Uterus (tissue), 2 donors: ENCODE measurements around the gene TMEM151A.

ENCODE experiments used
- POLR2A ChIP-seq, 2 donors: fragments of 450-650 bp; IDR thresholded peaks; one replicate each; pipeline ENCODE4 v1.6.1; 2016; ENCODE audit warnings: antibody characterized with exemption in 2 of 2, mild to moderate bottlenecking in 1 of 2, moderate library complexity in 1 of 2
- TF ChIP-seq, protein P1 (sequence below), 4 experiments: fragments of 200-600 bp in 2 of 4; fragments of 450-650 bp in 2 of 4; sonication (generic) in 2 of 4; IDR thresholded peaks; one replicate each; pipeline ENCODE4 v1.5.1; 2016 to 2019; ENCODE audit warnings: antibody characterized with exemption in 4 of 4, mild to moderate bottlenecking in 2 of 4, moderate library complexity in 1 of 4

DNA sequence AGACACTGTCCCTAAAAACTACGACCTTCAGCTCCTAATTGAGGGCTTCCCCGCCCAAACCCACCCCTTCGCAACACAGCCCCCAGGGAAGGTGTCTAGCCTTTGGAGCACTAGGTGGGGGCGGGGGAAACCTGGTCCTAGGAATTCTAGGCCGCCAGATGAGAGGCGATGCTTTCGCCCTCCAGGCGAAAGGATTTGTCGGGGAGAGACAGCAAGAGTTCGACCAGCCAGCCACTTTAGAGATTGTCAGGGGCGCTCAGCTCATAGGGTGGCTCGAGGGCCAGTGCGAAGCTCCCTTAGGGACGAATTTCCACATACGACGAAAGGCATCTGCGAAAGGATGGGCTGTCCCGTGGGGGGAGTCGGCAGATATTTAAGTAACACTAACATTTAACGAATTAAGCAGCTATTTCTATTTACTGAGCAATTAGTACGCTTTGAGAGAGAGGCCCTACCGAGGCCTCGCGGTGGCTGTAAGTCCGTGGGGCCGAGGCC lies 19.8 kb downstream of the TMEM151A start:
- TF ChIP-seq, protein P1, sequence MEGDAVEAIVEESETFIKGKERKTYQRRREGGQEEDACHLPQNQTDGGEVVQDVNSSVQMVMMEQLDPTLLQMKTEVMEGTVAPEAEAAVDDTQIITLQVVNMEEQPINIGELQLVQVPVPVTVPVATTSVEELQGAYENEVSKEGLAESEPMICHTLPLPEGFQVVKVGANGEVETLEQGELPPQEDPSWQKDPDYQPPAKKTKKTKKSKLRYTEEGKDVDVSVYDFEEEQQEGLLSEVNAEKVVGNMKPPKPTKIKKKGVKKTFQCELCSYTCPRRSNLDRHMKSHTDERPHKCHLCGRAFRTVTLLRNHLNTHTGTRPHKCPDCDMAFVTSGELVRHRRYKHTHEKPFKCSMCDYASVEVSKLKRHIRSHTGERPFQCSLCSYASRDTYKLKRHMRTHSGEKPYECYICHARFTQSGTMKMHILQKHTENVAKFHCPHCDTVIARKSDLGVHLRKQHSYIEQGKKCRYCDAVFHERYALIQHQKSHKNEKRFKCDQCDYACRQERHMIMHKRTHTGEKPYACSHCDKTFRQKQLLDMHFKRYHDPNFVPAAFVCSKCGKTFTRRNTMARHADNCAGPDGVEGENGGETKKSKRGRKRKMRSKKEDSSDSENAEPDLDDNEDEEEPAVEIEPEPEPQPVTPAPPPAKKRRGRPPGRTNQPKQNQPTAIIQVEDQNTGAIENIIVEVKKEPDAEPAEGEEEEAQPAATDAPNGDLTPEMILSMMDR (IDR thresholded peaks at IDR 0.05), result peak in 1 of 4 experiments; percentile 93
- TF ChIP-seq POLR2A (IDR thresholded peaks at IDR 0.05), result no peak
